Osteoblast (primary cell): ENCODE measurements around the gene EIF3I. TPM values are rescaled to one million over a fixed set of nuclear protein-coding genes. Genes with fewer than 3 reads are reported as not detected.

Experiments used
- DNase-seq: peaks from one replicate; pipeline ENCODE4 v3.0.0; 2011; ENCODE audit warnings: low spot score, mixed read lengths; ENCODE audit not compliant: insufficient read length; ENCODE audit errors: missing footprints
- H2AFZ ChIP-seq: 2 replicates; pipeline ENCODE4 v1.6.0; 2011; ENCODE audit warnings: mild to moderate bottlenecking, low read length
- H3K27ac ChIP-seq: 2 replicates; pipeline ENCODE4 v1.5.1; 2011; ENCODE audit warnings: mild to moderate bottlenecking, low read depth, low read length, moderate library complexity
- H3K27me3 ChIP-seq: 2 replicates; pipeline ENCODE4 v1.6.0; 2012; ENCODE audit warnings: mild to moderate bottlenecking, control low read depth, inconsistent platforms, low read length, moderate library complexity; ENCODE audit not compliant: insufficient read depth
- H3K36me3 ChIP-seq: 2 replicates; pipeline ENCODE4 v1.5.1; 2011; ENCODE audit warnings: mild to moderate bottlenecking, low read length, control low read depth, moderate library complexity; ENCODE audit not compliant: insufficient read depth
- H3K4me1 ChIP-seq: 2 replicates; pipeline ENCODE4 v1.5.1; 2011; ENCODE audit warnings: mild to moderate bottlenecking, low read length, control low read depth, moderate library complexity; ENCODE audit not compliant: insufficient read depth
- H3K4me2 ChIP-seq: 2 replicates; pipeline ENCODE4 v1.6.0; 2011; ENCODE audit warnings: mild to moderate bottlenecking, low read length; ENCODE audit not compliant: insufficient read depth
- H3K4me3 ChIP-seq: fragments of 200-600 bp; sonication (generic); 3 replicates; pipeline ENCODE4 v1.5.1; 2012; ENCODE audit warnings: mild to moderate bottlenecking, low read length, inconsistent platforms; ENCODE audit not compliant: insufficient read depth
- H3K79me2 ChIP-seq: 2 replicates; pipeline ENCODE4 v1.6.0; 2012; ENCODE audit warnings: mild to moderate bottlenecking, low read length, control low read depth, inconsistent platforms; ENCODE audit not compliant: insufficient read depth
- H3K9me3 ChIP-seq: 2 replicates; pipeline ENCODE4 v1.5.1; 2011; ENCODE audit warnings: low read depth, low read length, control low read depth
- H4K20me1 ChIP-seq: 2 replicates; pipeline ENCODE4 v1.6.0; 2012; ENCODE audit warnings: mild to moderate bottlenecking, low read length, control low read depth; ENCODE audit not compliant: insufficient read depth
- CTCF ChIP-seq: IDR thresholded peaks from 2 replicates; pipeline ENCODE4 v1.5.1; 2011; ENCODE audit warnings: mild to moderate bottlenecking, low read depth, low read length, moderate library complexity; ENCODE audit errors: extremely low read depth
- total RNA-seq: library from RNA; depleted of rRNA; stranded (reverse); fragments of >200 nt; gene quantifications from 2 replicates; pipeline ENCODE4 v1.2.3, GENCODE V29; 2012

The EIF3I gene
- total RNA-seq, 1 donor, result 253 TPM

- peak overlapping the region; percentile 97 for H3K4me2 ChIP-seq
- peaks cover 23% of the 10 kb centered on the region for H3K36me3 ChIP-seq
- H3K27me3 ChIP-seq, result no peaks in the 10 kb centered on the region
- DNase-seq, result no peak
- H3K4me3 ChIP-seq, result peak overlapping the region; percentile 89
- peak overlapping the region; percentile 97 for H3K27ac ChIP-seq
- TF ChIP-seq CTCF, result no peak
- peaks cover 24% of the 10 kb centered on the region for H4K20me1 ChIP-seq
- peaks cover 24% of the 10 kb centered on the region for H3K4me1 ChIP-seq
- no peaks in the 10 kb centered on the region for H3K9me3 ChIP-seq
- peak overlapping the region; percentile 92 for H2AFZ ChIP-seq
- peaks cover 38% of the 10 kb centered on the region for H3K79me2 ChIP-seq
Observed at GRCh38 chr1:32179193-32179442, 43.1 kb upstream of the EIF3I start.

GRCh38 chr1:32179443-32180185 lies 42.6 kb upstream of the EIF3I start, which contains the start of gene TXLNA:
TSS of gene TXLNA (plus strand) at chr1:32179675. CDS start at chr1:32180346, 671 bp downstream.
- Histone ChIP-seq H3K9me3 (no peaks in the 10 kb centered on the region), H3K4me1 (peaks cover 24% of the 10 kb centered on the region), H2AFZ (peak within 1 kb of the TSS; percentile 92), H3K4me3 (peak within 1 kb of the TSS; percentile 89), H3K79me2 (peaks cover 43% of the 10 kb centered on the region), H3K36me3 (peaks cover 24% of the 10 kb centered on the region), H3K27me3 (no peaks in the 10 kb centered on the region), H3K4me2 (peak within 1 kb of the TSS; percentile 97), H3K27ac (peak within 1 kb of the TSS; percentile 97), H4K20me1 (peaks cover 29% of the 10 kb centered on the region)
- no peak for TF ChIP-seq CTCF
- DNase-seq, result peak; percentile 99

- H2AFZ ChIP-seq, result peak overlapping the region; percentile 63
- no peaks in the 10 kb centered on the region for H3K27me3 ChIP-seq
- peak overlapping the region; percentile 97 for H3K4me2 ChIP-seq
- H3K27ac ChIP-seq, result peak overlapping the region; percentile 97
- H3K9me3 ChIP-seq, result no peaks in the 10 kb centered on the region
- H3K79me2 ChIP-seq, result peaks cover 50% of the 10 kb centered on the region
- H4K20me1 ChIP-seq, result peaks cover 34% of the 10 kb centered on the region
- peaks cover 24% of the 10 kb centered on the region for H3K4me1 ChIP-seq
- no peak for TF ChIP-seq CTCF
- peak overlapping the region; percentile 89 for H3K4me3 ChIP-seq
- DNase-seq, result peak; percentile 93
- H3K36me3 ChIP-seq, result peaks cover 28% of the 10 kb centered on the region
Observed at GRCh38 chr1:32180186-32181060, 41.8 kb upstream of the EIF3I start.

- peaks cover 39% of the 10 kb centered on the region for H4K20me1 ChIP-seq
Observed at GRCh38 chr1:32181065-32181464, 41.1 kb upstream of the EIF3I start.

More at GRCh38 chr1:32181065-32181464, 41.1 kb upstream of the EIF3I start:
- TF ChIP-seq CTCF, result no peak
- H3K4me1 ChIP-seq, result peaks cover 24% of the 10 kb centered on the region
- peaks cover 56% of the 10 kb centered on the region for H3K79me2 ChIP-seq
- H3K4me3 ChIP-seq, result peak overlapping the region; percentile 89
- no peak for DNase-seq
- no peaks in the 10 kb centered on the region for H3K27me3 ChIP-seq
- H2AFZ ChIP-seq, result no peak overlapping the region
- H3K4me2 ChIP-seq, result peak overlapping the region; percentile 97
- peak overlapping the region; percentile 97 for H3K27ac ChIP-seq
- peaks cover 33% of the 10 kb centered on the region for H3K36me3 ChIP-seq
- no peaks in the 10 kb centered on the region for H3K9me3 ChIP-seq
